ENCODE results near the gene JPT2.
"Not testable (repeated sequence)": the region's sequence is repeated elsewhere in the genome, so short reads cannot be mapped to it uniquely, and the experiment has no call there.

The JPT2 gene

DNA sequence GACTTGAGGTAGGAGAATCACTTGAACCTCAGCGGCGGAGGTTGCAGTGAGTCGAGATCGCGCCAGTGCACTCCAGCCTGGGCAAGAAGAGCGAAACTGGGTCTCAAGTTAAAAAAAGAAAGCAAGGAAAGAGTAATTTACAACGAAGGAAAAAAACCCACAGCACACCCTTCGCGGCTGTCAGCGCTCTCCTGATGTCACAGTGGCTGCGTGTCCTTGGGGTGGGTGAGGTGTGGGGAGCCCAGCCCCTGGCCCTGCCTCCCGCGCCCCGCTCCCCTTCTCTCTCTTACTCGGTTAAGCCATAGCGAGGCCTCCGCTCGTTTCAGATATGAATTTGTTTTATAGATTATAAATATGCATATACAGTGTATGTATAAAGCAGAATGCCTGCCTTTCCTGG, 740 bp upstream of the JPT2 start:
- no peak for DNase-seq

DNA sequence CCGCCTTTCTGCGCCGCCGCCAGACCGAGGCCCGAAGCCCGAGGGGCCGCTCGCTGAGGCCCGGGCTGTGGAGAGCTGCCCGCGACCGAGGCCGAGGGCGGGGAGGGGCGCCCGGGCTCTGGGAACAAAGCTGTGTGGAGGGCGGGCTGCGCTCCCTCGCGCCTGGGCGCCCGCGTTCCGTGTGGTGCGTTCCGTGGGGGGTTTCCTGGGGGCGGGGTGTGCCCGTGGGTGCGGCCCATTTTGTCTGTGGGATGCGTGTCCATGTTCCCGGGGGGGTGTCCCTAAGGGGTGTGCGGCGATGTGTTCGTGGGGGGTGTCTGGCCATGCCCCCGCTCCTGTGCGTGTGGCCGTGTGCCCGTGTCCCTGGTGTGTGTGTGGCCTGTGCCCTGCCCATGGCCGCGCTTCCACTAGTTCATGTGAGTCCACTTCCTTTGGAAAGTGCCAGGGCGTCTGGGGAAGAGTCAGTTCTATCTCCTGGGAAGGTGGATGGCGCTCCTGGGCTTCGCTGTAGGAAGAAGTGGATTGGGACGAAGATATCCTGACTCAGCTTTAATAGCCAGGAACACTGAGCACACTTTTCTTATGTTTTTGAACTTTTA, 520 bp downstream of the JPT2 start:
- peak; percentile 53 for DNase-seq

DNA sequence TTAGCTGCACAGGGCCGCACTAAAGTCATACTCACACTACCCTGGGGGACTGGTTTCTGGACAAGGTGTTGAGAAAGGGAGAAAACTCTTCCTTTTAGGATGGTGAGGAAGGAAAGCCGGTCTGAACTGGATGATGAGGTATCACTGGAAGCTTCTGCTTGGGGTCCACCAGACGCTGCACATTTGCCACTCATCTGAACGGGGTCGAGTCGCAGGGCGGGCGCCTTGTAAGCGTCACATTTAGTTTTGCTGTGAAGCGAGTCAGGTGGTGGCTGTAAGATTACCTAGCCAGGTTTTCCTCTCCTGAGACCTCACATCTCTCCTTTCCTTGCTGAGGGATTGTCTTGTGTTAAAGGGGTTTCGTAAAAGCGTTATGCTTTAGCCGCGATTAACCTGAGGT, 2.3 kb downstream of the JPT2 start:
- DNase-seq: no peak

DNA sequence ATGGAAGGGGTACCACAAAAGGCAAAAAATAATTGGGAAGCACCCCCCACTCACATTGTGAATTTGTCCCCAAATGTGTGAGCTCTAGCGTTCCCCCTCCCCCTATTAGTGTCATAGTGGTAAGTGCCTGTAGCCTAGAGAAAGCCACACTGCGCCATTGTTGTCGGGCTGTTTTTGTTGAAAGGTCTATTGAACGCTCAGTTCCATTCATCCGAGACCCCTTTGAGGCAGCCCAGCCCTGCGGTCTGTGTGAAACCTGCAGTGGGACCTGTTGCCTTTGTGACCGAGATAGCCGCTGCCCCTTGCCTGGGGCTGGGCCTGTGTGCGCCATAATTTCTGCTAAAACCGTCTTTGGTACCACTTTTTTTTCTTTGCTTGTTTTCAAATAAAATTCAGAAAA, 3.0 kb downstream of the JPT2 start:
- no peak for DNase-seq

DNA sequence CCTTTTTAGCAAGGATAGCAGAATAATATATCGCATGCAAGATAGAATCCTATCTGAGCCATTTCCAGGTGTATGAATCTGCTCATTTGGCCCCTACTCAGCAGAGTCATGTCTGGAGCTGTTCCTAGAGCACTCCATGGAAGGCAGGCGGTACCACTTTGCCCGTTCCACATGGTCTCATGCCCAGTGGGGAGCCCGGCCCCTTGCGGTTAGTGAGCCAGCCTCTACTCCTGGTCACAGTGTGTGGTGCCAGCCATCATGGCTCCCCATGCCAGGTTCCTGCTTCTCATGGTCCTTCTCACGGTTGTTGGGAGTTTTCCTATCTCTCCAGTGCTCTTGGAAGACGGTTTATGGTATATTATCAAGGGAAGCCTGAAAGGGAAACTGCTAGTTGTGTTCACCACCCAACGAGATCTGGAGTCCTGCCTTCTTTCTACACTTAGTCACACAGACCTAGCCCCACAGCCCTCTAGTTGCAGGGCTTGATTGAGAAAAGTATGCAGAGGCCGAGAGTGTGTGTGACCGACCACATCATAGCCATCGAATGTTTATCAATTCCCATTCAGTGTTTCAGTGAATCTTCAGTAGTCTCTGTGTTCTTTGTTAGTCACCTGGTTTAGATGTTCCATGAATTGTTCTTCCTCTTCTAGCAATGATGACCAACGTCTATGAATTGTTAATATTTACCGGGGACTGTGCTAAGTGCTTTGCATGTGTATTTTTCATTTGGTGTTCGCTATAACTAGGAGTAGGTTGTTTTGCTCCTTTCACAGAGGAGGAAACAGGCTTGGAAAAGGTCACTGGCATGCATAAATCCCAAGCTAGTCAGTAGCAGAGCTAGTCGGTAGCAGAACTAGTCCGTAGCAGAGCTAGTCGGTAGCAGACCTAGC, 9.6 kb downstream of the JPT2 start:
- DNase-seq: no peak

DNA sequence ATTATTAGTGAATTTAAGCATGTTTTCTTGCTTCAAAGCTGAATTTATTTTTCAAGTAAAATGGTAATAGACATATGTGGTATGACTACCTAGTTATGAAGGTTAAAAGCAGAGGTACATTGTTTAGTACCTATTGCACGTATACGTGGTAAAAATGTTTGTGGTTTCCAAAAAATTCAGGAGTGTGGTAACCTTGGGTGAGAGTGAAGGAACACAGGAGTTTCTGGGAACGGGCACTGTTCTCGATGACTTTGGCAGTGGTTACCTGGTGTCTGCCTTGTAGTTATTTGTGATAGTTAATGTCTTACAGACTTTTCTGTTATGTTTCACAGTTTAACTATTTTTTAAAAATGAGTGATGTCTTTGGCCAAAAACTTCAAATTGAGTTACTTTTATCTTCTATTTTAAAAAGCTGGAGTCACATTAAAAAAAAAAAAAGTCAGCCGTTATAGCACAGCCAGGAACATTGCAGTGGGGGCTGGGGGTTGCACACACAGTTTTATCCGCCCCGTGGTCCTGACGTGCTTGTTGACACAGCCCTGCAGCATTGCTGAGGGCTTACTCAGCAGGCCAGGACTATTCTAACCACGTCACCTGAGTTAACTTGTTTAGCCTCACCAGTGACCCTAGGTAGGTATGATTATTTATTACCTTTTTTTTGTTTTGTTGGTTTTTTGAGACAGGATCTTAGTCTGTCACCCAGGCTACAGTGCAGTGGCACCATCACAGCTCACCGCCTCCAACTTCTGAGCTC, 10.9 kb downstream of the JPT2 start:
- no peak for DNase-seq

DNA sequence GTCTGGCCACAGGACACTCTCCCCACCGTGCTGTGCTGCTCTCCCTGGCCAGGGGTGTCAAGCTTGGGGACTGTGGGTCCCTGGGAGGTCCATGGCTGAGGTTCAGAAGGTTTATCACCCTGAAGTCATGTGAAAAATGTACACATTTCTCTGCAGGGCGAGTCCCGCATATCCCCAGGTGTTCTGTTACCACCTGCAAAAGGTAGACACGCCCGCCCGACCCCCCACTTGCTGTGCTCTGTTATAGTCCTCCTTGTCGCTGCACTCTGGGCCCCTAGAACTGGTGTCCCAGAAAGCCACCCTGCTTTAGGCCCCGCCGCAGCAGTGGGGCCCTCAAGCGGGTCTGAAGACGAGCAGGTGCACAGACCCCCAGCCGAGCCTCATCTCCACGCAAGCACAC, 11.8 kb downstream of the JPT2 start:
- no peak for DNase-seq

DNA sequence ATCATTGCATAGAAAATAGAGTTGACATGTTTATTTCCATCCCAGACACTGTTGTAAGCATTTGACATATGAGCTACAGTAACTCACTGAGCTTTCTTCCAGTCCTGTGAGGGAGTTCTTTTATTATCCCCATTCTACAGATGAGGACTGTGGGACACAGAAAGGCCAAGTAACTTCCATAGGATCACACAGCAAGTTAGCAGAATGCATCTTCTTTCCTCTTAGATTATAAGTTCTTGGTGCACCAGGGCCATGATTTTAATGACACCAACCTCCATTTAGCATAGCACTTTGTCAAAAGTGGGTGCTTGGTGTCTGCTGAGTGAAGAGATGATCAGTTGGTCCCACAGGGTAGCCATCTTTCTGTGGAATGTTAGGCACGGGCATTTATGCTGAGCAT, 12.7 kb downstream of the JPT2 start:
- no peak for DNase-seq

DNA sequence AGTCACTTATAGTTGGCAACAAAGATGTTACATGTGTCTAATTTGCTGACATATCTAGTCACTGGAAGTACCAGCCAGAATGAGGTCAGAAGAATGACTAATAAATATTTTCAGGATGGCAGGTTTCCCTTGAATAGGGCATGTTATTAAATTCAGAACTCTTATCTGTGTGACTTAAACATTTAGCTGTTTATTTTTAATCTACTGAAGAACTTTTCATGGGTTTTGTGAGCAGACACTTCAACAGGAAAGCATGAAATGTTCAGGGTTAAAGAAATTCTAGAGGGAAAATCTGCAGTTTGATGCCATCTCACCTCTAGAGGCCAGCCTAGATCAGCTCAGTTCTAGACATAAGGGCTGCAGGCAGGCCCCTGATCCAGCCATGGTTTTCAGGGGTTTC, 13.2 kb downstream of the JPT2 start:
- no peak for DNase-seq

DNA sequence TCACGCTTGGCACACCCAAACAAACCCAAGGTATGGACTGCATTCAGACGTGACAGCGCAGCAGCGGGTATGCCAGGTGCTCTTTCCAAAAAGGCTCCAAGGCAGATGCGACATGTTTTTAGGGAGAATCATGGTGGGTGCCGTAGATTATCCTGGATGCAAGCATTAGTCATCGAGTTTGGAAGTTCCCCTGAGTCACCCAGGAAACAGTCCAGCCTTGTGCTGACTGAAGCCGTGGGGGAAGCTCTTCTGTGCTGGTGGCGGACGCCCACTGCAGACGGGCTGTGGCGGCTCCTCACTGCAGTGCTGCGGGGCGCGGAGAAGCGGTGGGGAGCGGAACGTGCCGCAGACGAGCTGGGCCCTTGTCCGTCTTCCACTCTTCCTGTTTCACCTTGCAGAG, 13.9 kb downstream of the JPT2 start:
- no peak for DNase-seq

DNA sequence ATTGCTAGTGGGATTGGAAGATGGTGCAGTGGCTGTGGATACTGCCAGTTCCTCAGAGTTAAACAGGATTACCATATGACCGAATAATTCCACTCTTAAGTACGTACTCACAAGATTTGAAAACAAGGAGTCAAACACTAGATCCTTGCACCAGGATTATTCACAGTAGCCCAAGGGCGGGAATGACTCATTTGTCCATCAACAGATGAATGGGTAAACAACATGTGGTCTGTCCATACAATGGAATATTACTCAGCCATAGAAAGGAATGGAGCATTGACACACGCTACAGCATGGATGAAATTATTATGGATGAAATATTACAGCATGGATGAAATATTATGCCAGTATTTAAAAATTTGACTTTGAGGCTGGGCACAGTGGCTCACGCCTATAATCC, 18.8 kb downstream of the JPT2 start:
- DNase-seq: no peak

DNA sequence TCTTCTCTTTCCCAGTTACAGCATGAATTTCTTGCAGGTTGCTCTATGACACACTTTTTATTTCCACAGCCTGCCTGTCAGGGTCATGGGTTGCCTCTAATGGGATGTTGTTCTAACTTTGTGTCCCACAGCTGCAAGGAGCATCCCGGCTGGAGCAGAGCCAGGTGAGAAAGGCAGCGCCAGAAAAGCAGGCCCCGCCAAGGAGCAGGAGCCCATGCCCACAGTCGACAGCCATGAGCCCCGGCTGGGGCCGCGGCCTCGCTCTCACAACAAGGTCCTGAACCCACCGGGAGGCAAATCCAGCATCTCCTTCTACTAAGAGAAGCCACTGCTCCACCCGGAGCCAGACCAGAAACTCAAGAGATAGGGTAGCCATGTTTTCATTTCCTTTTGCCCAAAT, 20.6 kb downstream of the JPT2 start:
- no peak for DNase-seq

DNA sequence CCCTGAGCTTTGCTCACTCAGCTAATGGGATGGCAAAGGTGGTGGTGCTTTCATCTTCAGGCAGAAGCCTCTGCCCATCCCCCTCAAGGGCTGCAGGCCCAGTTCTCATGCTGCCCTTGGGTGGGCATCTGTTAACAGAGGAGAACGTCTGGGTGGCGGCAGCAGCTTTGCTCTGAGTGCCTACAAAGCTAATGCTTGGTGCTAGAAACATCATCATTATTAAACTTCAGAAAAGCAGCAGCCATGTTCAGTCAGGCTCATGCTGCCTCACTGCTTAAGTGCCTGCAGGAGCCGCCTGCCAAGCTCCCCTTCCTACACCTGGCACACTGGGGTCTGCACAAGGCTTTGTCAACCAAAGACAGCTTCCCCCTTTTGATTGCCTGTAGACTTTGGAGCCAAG, 22.2 kb downstream of the JPT2 start:
- no peak for DNase-seq

DNA sequence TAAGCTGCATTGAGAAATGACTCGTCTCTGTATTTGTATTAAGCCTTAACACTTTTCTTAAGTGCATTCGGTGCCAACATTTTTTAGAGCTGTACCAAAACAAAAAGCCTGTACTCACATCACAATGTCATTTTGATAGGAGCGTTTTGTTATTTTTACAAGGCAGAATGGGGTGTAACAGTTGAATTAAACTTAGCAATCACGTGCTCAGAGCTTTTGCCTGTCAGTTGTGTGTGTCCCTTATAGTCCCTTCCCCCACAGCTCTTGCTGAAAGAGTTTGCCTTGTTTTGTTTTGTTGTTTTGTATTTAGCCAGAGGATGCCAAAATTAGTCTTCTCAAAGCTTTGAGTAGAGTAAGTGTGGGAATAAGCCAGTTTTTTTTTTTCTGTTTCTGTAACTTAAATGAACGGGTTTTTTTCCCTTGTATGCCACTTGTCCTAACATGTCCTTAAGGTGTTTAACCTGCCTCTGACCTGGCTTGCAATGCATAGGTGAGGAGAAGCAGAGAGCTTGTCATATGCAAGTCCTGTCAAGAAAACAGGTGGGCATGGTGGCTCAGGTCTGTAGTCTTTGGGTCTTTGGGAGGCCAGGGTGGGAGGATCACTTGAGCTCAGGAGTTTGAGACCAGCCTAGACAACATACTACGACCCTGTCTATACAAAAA, 23.3 kb downstream of the JPT2 start:
- DNase-seq: no peak

DNA sequence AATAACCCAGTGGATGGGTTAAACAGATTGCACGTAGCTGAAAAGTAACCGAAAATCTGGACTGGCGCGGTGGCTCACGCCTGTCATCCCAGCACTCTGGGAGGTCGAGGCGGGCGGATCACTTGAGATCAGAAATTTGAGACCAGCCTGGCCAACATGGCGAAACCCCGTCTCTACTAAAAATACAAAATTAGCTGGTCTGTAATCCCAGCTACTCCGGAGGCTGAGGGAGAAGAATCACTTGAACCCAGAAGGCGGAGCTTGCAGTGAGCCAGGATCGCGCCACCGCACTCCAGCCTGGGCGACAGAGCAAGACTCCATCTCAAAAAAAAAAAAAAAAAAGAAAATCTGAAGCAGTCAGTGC, 27.2 kb downstream of the JPT2 start:
- not testable (repeated sequence) for DNase-seq

DNA sequence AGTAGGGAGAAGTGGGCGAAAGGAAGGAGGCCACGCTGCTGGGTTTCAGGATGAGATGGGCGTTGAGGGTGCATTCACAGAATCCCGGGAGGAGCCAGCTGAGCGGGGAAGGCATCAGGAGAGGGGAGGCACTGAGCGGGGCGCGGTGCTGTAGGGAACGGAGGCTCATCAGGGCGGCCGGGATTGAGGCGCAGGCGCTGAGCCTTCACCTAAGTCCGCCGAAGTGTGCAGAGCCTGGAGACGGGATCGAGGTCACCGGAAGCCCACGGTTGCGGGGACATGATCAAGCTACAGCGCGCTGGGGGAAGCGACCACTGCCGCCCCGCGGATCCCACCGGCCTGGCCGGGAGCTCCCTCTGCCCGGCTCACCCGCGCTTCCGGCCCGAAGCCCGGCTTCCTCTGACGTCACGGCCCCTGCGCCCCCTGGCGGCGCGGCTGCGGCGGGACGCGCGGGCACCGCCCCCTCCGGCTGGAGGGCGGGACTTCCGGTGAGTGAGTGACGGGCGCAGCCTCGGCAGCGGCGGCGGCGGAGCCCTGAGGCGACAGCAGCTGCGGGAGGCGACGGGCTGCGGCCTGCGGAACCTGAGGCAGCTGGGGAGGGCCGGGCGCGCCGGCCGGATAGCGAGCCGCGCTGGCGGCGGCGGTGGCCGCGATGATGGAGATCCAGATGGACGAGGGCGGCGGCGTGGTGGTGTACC, 27.8 kb downstream of the JPT2 start, which contains the start of gene MAPK8IP3:
Gene MAPK8IP3 (plus strand): TSS at position 508 of the 698 bp plus-strand sequence. CDS start 145 bp downstream, at position 653.
- DNase-seq: peak; percentile 95

DNA sequence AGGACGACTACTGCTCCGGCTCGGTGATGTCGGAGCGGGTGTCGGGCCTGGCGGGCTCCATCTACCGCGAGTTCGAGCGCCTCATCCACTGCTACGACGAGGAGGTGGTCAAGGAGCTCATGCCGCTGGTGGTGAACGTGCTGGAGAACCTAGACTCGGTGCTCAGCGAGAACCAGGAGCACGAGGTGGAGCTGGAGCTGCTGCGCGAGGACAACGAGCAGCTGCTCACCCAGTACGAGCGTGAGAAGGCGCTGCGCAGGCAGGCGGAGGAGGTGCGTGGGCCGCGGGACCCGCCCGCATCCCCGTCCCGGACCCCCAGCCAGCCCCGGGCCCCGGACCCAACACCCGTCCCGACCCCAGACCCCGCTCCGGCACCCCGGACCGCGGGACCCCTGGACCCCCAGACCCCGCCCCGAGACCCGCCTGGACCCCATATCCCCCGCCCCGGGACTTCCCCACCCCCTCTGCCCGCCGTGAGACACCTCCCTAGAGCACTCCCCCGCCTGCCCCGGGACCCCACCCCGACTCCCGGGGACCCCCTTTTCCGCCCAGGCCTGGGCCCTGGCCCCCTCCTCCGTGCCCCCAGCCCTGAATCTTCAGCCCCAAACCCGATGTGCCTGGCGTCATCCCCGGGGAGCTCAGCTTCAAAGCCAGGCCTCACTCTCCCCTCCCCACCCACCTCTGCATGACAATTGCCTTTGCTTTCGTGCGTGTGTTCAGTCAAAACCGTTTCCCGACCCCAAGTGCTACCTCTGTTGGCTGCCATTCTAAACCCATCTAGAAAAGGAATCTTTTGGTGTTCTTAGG, 28.5 kb downstream of the JPT2 start:
- DNase-seq: peak; percentile 49

DNA sequence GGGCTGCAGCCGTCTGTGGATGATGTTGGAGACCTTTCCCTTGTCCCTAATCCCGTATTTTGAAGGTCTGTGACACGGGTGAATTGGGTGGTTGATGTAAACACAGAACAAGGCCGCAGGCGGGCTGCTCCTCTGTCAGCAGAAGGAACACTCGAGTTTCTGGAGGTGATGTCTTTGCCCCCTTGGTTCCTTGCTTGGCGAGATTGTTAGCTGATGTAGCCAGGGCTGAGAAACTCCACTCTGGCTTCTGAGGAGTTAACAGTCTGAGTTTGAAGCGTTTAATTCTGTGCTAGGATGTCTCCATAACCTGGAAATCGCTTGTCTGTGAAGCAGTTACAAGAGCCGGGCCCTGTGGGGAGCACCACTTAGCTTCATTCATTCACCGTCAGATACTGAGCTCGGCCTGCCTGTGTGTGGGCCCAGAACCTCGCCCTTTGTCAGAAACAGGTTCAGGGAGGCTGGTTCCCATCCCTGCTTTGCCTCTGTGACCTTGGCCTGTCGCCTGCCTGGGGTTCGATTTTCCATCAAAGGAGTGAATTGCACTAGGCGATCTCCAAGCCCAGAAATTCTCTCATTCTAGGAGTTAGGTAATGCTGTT, 29.2 kb downstream of the JPT2 start:
- peak; percentile 10 for DNase-seq

DNA sequence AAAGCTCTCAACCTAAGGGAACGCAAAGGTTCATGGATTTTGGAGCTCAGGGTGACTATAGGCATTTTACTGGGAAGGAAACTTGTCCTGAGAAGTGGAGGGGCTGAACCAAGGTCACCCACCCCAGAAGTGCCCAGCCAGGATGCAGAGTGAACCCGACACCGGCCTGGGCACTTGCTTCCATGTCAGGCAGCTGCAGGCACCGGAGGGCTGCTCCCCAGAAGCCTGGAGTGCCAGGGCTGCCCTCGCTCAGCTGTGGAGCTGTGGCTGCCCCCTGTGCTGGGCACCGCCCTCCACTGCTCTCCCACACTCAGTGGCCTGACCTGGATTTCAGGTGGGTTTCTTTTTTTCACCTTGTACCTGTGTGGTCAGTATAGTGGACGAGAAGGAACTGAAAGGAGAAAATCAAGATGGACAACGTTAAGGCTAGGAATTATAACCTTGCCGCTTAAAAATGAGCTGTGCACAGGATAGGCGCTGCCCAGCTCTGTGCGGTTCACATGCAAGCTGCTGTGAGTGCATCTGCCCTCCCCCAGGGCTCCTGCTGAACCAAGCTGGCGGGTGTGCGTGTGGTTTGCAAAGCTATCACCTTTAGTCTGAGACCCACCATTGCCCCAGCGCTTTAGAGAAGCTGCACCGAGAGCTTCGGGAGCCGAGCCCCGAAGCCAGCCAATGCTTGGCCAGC, 30.1 kb downstream of the JPT2 start:
- DNase-seq: no peak

DNA sequence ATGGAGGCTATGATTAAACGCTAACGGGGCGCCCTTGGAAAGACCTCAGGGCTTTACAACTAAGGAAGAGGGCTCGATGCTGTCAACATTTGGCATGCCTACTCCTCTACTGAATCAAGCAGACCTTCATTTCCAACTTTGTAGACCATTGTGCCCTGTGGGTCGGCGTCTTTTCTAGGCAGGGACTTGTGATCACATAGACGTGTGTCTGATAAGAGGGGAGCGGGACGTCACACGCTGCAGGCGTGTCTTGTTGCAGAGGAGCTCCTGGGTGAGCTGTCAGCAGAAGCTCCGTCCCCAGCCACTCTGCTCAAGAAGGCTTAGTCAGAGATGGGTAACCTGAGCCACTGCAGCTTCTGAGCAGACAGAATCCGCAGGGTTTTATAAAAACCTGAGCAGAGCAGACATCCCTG, 30.7 kb downstream of the JPT2 start:
- no peak for DNase-seq

DNA sequence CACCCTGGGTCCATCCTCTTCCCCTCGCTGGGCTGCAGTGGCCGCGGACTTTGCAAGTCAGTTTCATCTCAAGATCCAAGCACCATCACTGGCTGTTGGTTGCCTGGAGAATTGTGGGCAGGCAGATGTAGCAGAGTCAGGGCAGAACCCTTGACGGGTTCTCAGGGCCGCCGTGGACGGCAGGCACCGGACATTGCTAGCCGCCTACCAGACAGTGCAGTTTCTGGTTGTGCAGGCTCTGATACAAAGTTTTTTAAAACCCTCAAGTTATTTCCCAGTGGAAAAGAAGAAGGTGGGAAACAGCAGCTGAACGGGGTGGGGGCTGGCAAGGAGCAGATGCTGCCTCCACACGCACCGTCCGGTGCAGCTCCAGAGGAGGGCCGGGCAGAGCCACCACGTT, 31.3 kb downstream of the JPT2 start:
- no peak for DNase-seq
